T-helper 9 cell (primary cell): ENCODE results near the gene SKA2.
"Not testable (repeated sequence)": the region's sequence is repeated elsewhere in the genome, so short reads cannot be mapped to it uniquely, and the experiment has no call there.

Experiments used
- DNase-seq: peaks from one replicate; pipeline ENCODE4 v3.0.0-alpha.2; 2020

Gene SKA2

DNA sequence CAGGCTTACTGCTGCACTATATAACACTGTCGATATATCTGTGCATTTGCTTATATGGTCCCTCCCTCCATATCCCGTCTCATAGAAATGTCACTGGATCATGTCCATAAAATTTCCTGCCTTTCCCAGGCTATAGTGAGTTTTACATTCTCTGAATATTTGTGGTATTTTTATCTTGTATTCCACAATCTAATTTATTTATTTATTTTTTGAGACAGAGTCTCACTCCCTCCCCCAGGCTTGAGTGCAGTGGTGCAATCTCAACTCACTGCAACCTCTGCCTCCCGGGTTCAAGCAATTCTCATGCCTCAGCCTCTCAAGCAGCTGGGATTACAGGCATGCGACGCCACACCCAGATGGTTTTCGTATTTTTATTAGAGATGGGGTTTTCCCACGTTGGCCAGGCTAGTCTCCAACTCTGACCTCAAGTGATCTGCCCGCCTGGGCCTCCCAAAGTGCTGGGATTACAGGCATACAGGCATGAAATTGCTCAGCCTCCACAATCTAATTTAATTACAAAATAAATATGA, 61.2 kb downstream of the SKA2 start:
- no peak for DNase-seq

DNA sequence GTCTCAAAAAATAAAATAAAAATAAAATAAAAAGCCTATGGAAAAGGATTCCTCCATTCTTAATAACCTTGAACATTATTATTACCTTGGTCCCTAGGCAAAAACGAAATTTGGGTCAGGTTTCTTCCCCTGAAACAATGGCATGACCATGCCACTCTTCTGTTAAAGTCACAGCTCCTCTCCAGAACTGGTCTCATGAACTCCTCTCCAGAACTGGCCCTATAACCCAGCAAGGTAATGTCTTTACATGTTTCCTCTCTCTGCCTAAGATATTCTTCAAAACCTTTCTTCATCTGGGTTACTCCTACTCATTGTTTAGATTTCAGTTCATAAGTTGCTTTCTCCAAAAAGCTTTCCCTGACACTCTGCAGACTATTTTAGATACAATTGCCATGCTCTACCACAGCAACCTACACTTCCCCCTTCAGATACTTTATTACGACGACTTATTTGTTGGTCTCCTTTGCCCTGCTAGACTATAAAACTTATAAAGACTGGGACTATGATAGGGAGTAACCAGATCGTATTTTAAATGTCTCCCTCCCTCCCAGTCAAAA, 61.8 kb downstream of the SKA2 start:
- DNase-seq: no peak

DNA sequence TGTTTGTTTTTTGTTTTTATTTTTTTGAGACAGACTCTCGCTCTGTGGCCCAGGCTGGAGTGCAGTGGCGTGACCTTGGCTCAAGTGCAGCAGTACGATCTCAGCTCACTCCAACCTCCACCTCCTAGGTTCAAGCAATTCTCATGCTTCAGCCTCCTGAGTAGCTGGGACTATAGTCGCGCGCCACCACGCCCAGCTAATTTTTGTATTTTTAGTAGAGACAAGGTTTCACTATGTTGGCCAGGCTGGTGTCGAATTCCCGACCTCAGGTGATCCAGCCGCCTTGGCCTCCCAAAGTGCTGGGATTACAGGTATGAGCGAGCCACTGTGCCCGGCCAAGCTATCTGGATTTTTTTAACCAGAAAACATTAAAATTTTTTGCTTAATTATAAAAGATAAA, 64.4 kb downstream of the SKA2 start:
- not testable (repeated sequence) for DNase-seq

DNA sequence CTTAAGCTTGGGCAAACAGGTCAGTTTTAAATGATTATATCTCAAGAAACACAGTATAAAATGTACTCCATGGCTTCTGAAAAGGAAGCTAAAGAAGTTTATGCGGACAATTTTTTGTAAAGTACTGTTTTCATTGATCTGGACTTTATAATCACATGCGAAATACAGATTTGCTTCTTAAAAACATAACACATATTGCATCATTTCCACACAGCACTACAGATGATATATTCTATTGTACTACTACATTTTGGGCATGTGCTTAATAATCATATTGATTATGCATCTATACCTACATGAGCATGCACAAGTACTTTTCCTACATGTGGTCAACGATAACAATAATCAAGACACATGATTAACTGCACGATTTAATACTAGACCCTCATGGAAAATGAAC, 70.8 kb downstream of the SKA2 start:
- DNase-seq: no peak

DNA sequence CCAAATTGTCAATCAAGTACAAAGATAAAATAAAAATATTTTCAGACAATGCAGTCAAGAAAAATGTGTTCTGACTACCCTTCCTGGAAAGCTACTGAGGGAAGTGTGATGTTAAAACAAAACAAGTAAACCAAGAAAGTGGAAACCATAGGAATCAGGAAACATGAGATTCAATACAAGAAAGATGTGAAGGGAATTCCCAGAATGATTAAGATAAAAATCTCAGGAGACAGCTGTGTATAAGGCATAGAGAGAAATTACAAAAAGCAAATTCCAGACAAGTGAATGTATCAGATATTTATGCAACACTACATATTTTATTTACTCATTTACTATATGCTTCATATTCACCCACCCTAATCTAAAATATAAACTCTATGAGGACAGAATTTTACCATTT, 80.5 kb downstream of the SKA2 start:
- no peak for DNase-seq

DNA sequence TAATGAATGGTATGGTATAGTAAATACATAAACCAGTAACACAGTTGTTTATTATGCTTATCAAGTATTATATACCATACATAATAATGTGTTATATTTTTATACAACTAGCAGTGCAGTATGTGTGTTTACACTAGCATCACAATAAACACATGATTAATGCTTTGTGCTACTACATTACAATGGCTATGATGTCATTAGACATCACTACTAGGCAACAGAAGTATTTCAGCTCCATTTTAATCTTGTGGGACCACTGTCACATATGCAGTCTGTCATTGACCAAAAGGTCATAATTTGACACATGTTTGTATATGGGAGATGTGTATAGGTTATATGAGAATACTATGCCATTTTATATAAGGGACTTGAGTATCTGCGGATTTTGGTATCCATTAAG, 81.0 kb downstream of the SKA2 start:
- no peak for DNase-seq

DNA sequence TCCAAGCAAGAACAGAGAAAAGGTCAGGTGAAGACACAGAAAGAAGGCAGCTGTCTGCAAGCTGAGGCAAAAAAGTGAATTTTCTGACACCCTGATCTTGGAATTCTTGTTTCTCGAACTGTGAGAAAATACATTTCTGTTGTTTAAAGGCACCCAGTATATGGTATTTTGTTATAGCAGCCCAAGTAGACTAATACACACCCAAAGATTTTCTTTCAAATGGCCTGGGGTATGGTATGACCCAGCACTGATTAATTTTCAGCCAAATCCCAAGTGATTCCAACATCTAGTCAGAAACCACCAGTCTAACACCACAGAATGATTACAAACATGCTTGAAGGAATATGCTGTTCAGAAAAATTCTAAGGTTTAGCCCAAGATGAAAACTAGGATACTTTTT, 85.1 kb downstream of the SKA2 start:
- no peak for DNase-seq

DNA sequence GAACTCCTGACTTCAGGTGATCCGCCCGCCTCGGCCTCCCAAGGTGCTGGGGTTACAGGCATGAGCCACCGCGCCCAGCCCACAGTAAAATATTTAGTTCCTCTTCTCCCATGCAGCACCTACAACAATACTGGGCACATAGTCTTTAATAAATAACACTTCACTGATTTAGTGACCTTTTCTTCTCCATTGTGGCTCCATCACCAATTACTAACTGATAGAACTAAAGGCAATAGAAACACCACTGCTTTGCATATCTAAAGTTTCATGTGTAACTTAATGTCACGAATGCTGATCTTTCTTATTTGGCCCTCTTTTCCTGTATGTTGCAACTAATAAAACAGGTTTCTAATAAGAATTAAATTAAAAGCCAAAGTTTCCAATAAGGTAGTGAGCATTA, 87.2 kb downstream of the SKA2 start:
- DNase-seq: no peak

DNA sequence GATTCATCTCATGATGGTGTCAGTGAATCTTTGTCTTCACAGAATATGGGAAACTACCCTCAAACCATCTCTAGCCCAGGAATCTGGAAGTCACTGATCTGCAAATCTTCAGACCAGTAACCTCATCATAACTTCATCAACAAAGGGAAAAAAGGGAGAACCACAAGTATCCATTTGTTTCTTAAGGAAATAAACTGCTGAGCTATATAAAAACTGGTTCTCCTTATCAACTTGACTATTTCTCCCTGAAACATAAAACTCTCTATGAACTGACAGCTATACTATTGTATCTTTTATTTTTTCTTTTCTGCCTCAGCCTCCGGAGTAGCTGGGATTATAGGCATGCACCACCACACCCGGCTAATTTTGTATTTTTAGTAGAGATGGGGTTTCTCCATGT, 87.6 kb downstream of the SKA2 start:
- DNase-seq: no peak

DNA sequence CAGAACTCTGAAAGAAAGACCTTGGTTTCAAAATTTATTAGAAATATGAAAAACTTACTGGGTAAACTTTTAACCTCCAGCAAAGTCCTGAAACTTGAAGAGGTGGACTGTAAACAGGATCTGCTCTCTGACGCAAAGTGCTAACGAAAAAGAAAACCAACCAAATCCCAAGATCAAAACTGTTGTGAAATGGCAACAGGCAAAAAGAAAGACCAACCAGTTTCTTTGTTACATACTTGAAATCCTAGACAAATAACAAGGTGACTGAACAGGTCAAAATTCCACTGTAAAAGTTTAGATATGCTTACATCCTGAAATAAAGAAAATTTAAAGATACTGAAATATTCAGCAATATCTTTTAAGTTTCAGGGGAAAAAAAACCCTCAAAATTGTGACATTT, 92.5 kb downstream of the SKA2 start:
- DNase-seq: no peak
